GM18502 (cell line): Measurements from ENCODE around the gene HS6ST2.

ENCODE experiments used
- ATAC-seq: cut with Tn5 transposase; IDR thresholded peaks from one replicate; pipeline ENCODE4 v1.9.1; 2021; ENCODE audit warnings: mild to moderate bottlenecking; ENCODE audit not compliant: unreplicated experiment, poor library complexity

Gene HS6ST2

DNA sequence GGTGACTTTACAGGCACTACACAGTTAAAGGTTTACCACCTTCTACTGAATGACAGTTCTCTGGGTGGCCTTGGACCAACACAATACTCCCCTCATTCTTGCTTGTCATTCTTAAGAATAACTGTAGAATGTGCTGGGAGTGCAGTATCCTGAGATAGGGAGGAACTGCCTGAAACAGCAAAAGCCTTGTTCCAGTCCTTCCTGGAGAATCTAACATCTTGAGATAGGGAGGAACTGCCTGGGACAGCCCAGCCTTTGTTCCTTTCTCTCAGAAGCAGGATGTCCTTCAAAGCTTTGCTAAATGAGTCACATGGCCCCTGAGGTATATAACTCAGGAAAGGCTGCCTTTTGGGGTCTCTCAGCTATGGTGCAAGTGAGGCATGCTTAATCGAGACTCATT, 323.9 kb downstream of the HS6ST2 start:
- no peak for ATAC-seq

GRCh38 chrX:132631579-132632232, 326.7 kb downstream of the HS6ST2 start:
- ATAC-seq = peak; percentile 77

- no peak for ATAC-seq
Observed at GRCh38 chrX:132624466-132624865, 334.0 kb downstream of the HS6ST2 start.

DNA sequence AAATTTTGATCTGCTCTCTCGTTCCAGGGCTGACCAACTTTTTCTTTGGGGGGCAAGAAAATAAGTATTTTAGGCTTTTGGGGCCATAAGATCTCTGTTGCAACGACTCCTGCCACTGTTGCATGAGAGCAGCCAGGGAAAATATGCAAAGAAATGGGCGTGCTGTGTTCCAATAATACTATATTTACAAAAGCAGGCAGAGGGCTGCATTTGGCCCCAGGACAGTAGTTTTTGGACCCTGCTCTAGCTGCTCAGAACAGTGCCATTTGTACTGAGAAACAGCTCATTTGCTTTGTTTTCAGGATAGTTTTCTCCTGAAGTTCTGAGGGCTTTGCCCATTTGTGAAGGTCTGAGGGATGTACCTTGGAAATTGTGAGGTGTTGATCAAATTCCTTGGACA, 334.5 kb downstream of the HS6ST2 start:
- ATAC-seq = no peak

GRCh38 chrX:132623300-132623699, 335.1 kb downstream of the HS6ST2 start:
- ATAC-seq = no peak

- ATAC-seq = no peak
Observed at GRCh38 chrX:132622130-132622529, 336.3 kb downstream of the HS6ST2 start.

GRCh38 chrX:132618810-132619209, 339.6 kb downstream of the HS6ST2 start:
- no peak for ATAC-seq

DNA sequence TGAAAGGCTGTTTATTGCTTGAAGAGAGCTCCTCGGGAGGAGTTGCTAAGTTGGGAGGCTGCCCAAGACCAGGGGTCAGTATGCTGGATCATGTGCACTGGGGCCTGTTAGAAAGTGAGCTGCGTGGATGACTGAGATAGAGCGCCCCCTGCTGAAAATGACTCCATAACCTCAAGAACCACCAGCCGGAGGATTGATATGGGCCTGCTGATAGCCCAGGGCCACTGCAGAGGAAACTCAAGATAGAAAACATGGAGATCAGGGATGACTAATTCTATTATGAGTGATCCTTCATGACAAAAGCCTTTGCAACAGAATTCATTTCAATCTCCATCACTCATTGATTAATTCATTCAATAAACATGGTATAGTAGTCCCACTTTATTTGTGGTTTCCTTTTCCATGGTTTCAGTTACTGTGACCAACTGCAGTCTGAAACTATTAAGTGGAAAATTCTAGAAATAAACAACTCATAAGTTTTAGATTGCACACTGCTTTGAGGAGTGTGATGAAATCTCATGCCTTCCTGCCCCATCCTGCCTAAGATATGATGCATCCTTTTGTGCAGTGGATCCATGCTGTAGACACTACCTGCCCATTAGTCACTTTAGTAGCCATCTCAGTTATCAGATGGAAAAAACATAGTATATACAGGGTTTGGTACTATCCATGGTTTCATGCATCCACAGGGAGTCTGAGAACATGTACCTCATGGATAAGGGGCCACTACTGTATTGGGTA, 342.9 kb downstream of the HS6ST2 start:
- peak; percentile 62 for ATAC-seq

GRCh38 chrX:132614297-132614696, 344.1 kb downstream of the HS6ST2 start:
- ATAC-seq = no peak

- ATAC-seq = no peak
Observed at GRCh38 chrX:132613801-132614200, 344.6 kb downstream of the HS6ST2 start.

DNA sequence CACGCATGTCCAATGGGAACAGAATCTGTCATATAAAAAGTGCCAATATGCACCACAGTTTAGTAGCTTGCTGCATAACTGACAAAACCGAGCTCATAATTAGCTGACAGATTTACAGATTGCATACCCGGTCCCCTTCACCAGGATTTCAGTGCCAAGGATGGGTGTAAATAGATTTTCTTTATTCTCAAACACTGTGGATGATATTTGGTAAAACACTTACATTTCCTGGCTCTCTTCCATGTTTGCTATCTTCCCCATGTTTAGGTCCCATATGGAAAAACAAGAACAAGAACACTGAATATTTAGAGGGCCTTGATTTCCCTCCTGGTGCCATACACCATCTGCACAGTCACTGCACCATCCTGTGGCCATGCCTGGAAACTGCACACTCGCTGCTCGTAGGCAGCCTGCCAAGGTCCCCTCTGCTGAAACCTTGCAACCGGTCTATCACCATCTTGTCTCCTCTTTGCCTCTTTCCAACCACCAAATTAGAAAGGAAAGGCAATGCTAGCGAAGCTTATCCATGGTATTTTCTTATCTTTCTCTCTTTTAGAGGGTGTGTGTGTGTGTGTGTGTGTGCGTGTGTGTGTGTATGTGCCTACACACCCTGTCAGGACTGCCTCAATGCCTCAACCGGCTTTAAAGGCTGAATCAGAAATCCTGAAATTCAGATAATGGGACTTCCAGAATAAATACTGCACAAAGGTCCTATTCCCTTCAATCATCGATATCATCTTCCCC, 345.4 kb downstream of the HS6ST2 start:
- ATAC-seq = peak; percentile 69

DNA sequence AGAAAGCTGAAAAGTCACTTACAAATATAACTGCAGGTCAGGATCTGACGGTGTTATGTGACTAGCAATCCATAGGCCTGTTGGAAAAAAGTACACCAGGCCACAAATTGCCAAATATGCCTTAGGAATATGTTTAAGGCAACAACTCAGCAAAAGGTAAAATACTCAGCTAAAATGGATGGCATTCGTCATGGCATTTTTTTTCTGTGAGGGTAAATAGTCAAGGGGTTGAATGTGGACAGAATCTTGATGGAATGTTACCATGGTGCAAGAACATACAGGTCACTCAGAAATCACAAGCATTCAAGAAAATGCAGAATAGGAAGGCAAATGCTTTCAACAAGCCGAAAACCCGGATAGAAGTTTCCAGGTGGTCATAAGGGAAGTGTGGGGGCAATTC, 347.9 kb downstream of the HS6ST2 start:
- no peak for ATAC-seq

DNA sequence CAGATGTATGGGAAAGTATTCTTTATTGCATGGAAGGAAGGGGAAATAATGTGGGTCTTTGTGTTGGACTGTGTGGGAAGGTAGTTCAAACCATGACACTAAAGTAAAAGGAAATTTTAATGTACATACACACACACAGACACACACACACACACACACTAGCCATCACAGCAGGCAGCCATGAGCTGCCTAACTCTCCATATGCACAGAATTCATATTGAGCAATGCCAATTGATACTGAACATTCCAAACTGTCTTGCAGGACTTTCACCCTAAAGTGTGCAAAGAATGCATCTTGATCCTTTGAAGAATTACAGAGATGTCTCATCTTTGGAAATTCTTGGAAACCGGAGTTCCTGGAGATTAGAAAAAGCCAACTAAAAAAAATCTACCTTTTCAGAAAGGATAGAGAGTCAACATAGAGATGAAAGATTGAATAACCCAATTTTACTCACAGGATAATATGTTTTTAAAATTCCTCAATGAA, 349.0 kb downstream of the HS6ST2 start:
- ATAC-seq = no peak

GRCh38 chrX:132603700-132604286, 354.6 kb downstream of the HS6ST2 start:
- no peak for ATAC-seq

DNA sequence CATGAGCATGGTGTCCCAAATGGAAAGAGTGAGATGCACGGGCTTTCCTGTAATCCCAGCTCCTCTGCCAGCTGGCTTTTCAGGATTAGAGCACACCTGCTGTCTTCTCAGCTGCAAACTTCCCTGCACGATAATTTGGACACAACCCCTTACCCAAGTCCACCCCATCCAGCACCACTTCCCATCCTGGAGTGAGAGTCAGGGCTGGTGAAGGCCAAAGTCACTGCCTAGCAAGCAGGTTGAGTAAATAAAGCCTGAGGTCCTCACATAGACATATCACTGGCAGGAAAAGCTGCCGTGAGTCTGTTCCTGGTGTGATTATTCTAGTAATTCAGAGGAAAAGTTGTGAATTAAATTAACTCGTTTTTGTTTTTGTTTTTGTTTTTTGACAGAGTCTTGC, 355.7 kb downstream of the HS6ST2 start:
- ATAC-seq = no peak

DNA sequence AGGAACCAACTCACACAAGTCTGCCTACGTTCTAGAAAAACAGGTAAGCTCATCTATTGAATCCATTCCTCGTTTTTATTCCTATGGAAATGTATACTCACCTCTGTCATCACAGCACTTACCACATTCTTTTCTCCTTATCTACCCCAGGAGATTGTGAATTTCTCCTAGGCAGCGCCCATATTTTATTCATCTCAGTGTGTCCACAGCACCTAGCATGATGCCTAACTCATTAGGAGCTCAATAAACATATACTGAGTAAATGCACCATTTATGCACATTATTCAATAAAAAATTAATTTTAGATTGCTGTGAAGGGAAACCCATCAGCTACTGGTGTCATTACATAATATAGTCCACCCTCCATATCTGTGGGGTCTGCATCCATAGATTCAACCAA, 363.4 kb downstream of the HS6ST2 start:
- no peak for ATAC-seq

- ATAC-seq = no peak
Observed at GRCh38 chrX:132594129-132594528, 364.3 kb downstream of the HS6ST2 start.

GRCh38 chrX:132592880-132593279, 365.5 kb downstream of the HS6ST2 start:
- ATAC-seq = peak; percentile 52

GRCh38 chrX:132591719-132592275, 366.6 kb downstream of the HS6ST2 start:
- ATAC-seq = no peak

GRCh38 chrX:132590350-132591026, 367.9 kb downstream of the HS6ST2 start:
- ATAC-seq = no peak
